Loucy (cell line): ENCODE data around the gene ALDH4A1.

ENCODE experiments used
- H2AFZ ChIP-seq: fragments of 200-600 bp; sonication (generic); 2 replicates; pipeline ENCODE4 v1.6.0; 2016; ENCODE audit warnings: antibody characterized with exemption, mild to moderate bottlenecking, low read length, moderate library complexity
- H3F3A ChIP-seq: fragments of 200-600 bp; 2 replicates; pipeline ENCODE4 v1.6.0; 2016; ENCODE audit warnings: antibody characterized with exemption, low read depth, mild to moderate bottlenecking
- H3K27me3 ChIP-seq: fragments of 200-600 bp; sonication (generic); 2 replicates; pipeline ENCODE4 v1.6.1; 2014; ENCODE audit warnings: low read length, mild to moderate bottlenecking; ENCODE audit not compliant: insufficient read depth, poor library complexity, severe bottlenecking
- H3K36me3 ChIP-seq: fragments of 200-600 bp; sonication (generic); 2 replicates; pipeline ENCODE4 v1.6.1; 2016; ENCODE audit warnings: low read length; ENCODE audit not compliant: insufficient read depth
- H3K4me1 ChIP-seq: fragments of 200-600 bp; sonication (generic); 2 replicates; pipeline ENCODE4 v1.5.1; 2014; ENCODE audit warnings: low read length, mild to moderate bottlenecking; ENCODE audit not compliant: insufficient read depth, poor library complexity, severe bottlenecking
- H3K4me2 ChIP-seq: fragments of 200-600 bp; sonication (generic); 2 replicates; pipeline ENCODE4 v1.6.0; 2014; ENCODE audit warnings: antibody characterized with exemption, low read length, low read depth, mild to moderate bottlenecking; ENCODE audit not compliant: poor library complexity, severe bottlenecking
- H3K4me3 ChIP-seq: fragments of 200-600 bp; sonication (generic); 2 replicates; pipeline ENCODE4 v1.5.1; 2014; ENCODE audit warnings: low read length, mild to moderate bottlenecking, mixed read lengths; ENCODE audit not compliant: poor library complexity, severe bottlenecking
- H3K79me2 ChIP-seq: fragments of 200-600 bp; sonication (generic); 2 replicates; pipeline ENCODE4 v1.6.1; 2014; ENCODE audit warnings: low read length; ENCODE audit not compliant: insufficient read depth
- H3K9ac ChIP-seq: fragments of 200-600 bp; sonication (generic); 2 replicates; pipeline ENCODE4 v1.6.0; 2014; ENCODE audit warnings: mild to moderate bottlenecking, low read depth, low read length, moderate library complexity; ENCODE audit not compliant: poor library complexity, severe bottlenecking
- H3K9me2 ChIP-seq: fragments of 200-600 bp; sonication (generic); replicated peaks from 2 replicates; pipeline ENCODE4 v1.6.1; 2016; ENCODE audit warnings: low read depth, low read length, mixed read lengths
- H3K9me3 ChIP-seq: fragments of 200-600 bp; sonication (generic); 2 replicates; pipeline ENCODE4 v1.6.1; 2014; ENCODE audit warnings: mild to moderate bottlenecking, antibody characterized with exemption, low read length, low read depth; ENCODE audit not compliant: insufficient read depth
- H4K20me1 ChIP-seq: fragments of 200-600 bp; sonication (generic); 2 replicates; pipeline ENCODE4 v1.6.0; 2014; ENCODE audit warnings: antibody characterized with exemption, low read length, mild to moderate bottlenecking; ENCODE audit not compliant: insufficient read depth, poor library complexity, severe bottlenecking
- CTCF ChIP-seq: fragments of 200-600 bp; sonication (generic); conservative IDR thresholded peaks from 2 replicates; pipeline ENCODE4 v1.5.1; 2014; ENCODE audit warnings: mild to moderate bottlenecking, antibody characterized with exemption, low read length
- EZH2phosphoT487 ChIP-seq: fragments of 200-600 bp; IDR thresholded peaks from 2 replicates; pipeline ENCODE4 v1.6.1; 2018; ENCODE audit warnings: antibody characterized with exemption, mild to moderate bottlenecking, moderate library complexity, borderline replicate concordance

ALDH4A1 gene

GRCh38 chr1:18936471-18936813 is 34.1 kb upstream of the ALDH4A1 start:
- Histone ChIP-seq H3K36me3 (no peaks in the 10 kb centered on the region), H3K4me2 (no peak overlapping the region), H3K9ac (no peak overlapping the region), H3K9me3 (no peaks in the 10 kb centered on the region), H3K79me2 (peaks cover 77% of the 10 kb centered on the region), H3K4me3 (no peak overlapping the region), H3K4me1 (peaks cover 4% of the 10 kb centered on the region), H3K9me2 (no peaks in the 10 kb centered on the region), H4K20me1 (no peaks in the 10 kb centered on the region), H3K27me3 (no peaks in the 10 kb centered on the region), H2AFZ (no peak overlapping the region), H3F3A (no peaks in the 10 kb centered on the region)
- TF ChIP-seq EZH2phosphoT487 = no peak
- no peak for TF ChIP-seq CTCF

- H4K20me1 ChIP-seq = no peaks in the 10 kb centered on the region
- H3K27me3 ChIP-seq = no peaks in the 10 kb centered on the region
- H3K4me2 ChIP-seq = no peak overlapping the region
- no peaks in the 10 kb centered on the region for H3F3A ChIP-seq
- no peaks in the 10 kb centered on the region for H3K9me3 ChIP-seq
- no peaks in the 10 kb centered on the region for H3K9me2 ChIP-seq
- H3K9ac ChIP-seq = no peak overlapping the region
- no peak overlapping the region for H3K4me3 ChIP-seq
- no peak for TF ChIP-seq CTCF
- no peak for TF ChIP-seq EZH2phosphoT487
- peaks cover 81% of the 10 kb centered on the region for H3K79me2 ChIP-seq
- H3K36me3 ChIP-seq = no peaks in the 10 kb centered on the region
- peaks cover 9% of the 10 kb centered on the region for H3K4me1 ChIP-seq
- no peak overlapping the region for H2AFZ ChIP-seq
Observed at GRCh38 chr1:18934205-18935000, 32.0 kb upstream of the ALDH4A1 start.

GRCh38 chr1:18932879-18933278 is 30.5 kb upstream of the ALDH4A1 start:
- Histone ChIP-seq H4K20me1 (no peaks in the 10 kb centered on the region), H3K36me3 (no peaks in the 10 kb centered on the region), H3K9me2 (no peaks in the 10 kb centered on the region), H3K4me3 (no peak overlapping the region), H2AFZ (no peak overlapping the region), H3K27me3 (no peaks in the 10 kb centered on the region), H3F3A (0 out of 2 replicates have a peak, but pooled peaks cover 3% of the 10 kb centered on the region), H3K4me2 (no peak overlapping the region), H3K9me3 (no peaks in the 10 kb centered on the region), H3K4me1 (peaks cover 20% of the 10 kb centered on the region), H3K79me2 (peaks cover 81% of the 10 kb centered on the region), H3K9ac (no peak overlapping the region)
- TF ChIP-seq EZH2phosphoT487 (no peak), CTCF (no peak)
